ENCODE measurements around the gene SPATA31D1.

Gene SPATA31D1

DNA sequence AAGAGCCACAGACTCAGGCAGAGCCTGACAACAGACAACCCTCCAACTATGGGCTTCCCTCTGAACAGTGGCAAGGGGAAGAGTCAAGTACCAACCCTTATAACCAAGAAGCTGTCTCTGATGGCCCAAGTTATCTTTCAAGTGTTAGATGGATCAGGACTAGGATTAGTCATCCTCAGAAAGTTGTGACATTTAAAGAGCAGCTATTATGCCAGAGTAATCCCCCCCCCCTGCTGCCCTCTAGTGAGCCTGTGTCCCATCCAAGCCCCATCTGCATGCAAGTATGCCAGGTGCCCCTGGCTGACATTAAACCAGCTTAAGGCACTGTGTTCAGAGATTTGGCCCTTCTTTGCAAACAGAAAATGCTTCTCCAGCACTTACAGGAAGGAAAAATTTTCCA lies 16.8 kb upstream of the SPATA31D1 start:
- Histone ChIP-seq H3K18ac (ENCODE audit: low read length) (no peak overlapping the region), H2AK5ac (ENCODE audit: low read length) (no peak overlapping the region), H2BK12ac (ENCODE audit: low read length) (no peak overlapping the region), H4K91ac (ENCODE audit: low read depth, low read length) (no peak overlapping the region), H3K79me2 (ENCODE audit: control insufficient read depth, insufficient read depth, low read length, poor library complexity) (no peaks in the 10 kb centered on the region), H3K27ac (ENCODE audit: low read depth, low read length) (no peak overlapping the region), H2BK120ac (ENCODE audit: insufficient read depth, low read length, poor library complexity) (no peak overlapping the region), H2BK5ac (ENCODE audit: low read depth, low read length, poor library complexity) (no peak overlapping the region), H3K36me3 (ENCODE audit: control insufficient read depth in 1 of 2, insufficient read depth in 2 of 2, low read length in 2 of 2) (no peaks in the 10 kb centered on the region), H3K9ac (ENCODE audit: low read length) (no peak overlapping the region), H3K4ac (ENCODE audit: low read depth, low read length) (no peak overlapping the region), H3K23ac (ENCODE audit: low read length) (no peak overlapping the region), H3K79me1 (ENCODE audit: low read length) (no peaks in the 10 kb centered on the region), H3K4me2 (ENCODE audit: low read length) (no peak overlapping the region), H2AFZ (ENCODE audit: insufficient read depth, low read length, poor library complexity) (no peak overlapping the region), H3K4me1 (ENCODE audit: control insufficient read depth in 1 of 2, insufficient read depth in 2 of 2, low read length in 2 of 2) (no peaks in the 10 kb centered on the region), H3K9me3 (ENCODE audit: insufficient read depth, low read depth, low read length) (peaks cover 2% of the 10 kb centered on the region), H4K8ac (ENCODE audit: low read depth, low read length) (no peak overlapping the region), H3K4me3 (ENCODE audit: low read depth, low read length) (no peak overlapping the region), H3K27me3 (ENCODE audit: insufficient read depth, low read length) (no peaks in the 10 kb centered on the region), H3K14ac (ENCODE audit: low read length) (no peak overlapping the region), H4K12ac (ENCODE audit: low read depth, low read length) (no peak overlapping the region)
- DNase-seq: no peak

DNA sequence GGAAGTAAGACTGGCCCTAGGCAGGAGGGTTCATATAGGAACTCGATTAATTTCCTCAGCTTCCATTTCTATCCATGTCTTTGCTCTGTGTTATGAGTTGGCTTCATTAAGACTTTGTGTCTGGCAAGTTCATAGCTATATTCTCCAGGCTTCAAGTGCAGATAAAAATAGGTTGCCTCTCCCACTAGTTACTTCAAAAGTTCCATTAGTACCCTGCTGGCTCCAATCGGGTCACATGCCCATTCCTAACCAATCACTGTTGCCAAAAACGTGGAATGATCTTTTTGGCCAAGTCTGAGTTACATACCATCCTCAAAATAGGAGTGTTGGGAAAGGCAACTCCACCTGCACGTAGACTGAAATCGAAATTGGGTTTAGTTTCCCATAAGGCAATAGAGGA lies 13.8 kb upstream of the SPATA31D1 start:
- H2BK5ac ChIP-seq (ENCODE audit: low read depth, low read length, poor library complexity): no peak overlapping the region
- no peak overlapping the region for H4K8ac ChIP-seq (ENCODE audit: low read depth, low read length)
- H3K4me3 ChIP-seq (ENCODE audit: low read depth, low read length): no peak overlapping the region
- H3K27me3 ChIP-seq (ENCODE audit: insufficient read depth, low read length): no peaks in the 10 kb centered on the region
- H2AFZ ChIP-seq (ENCODE audit: insufficient read depth, low read length, poor library complexity): no peak overlapping the region
- H3K9ac ChIP-seq (ENCODE audit: low read length): no peak overlapping the region
- H3K79me2 ChIP-seq (ENCODE audit: control insufficient read depth, insufficient read depth, low read length, poor library complexity): no peaks in the 10 kb centered on the region
- no peak overlapping the region for H3K18ac ChIP-seq (ENCODE audit: low read length)
- no peaks in the 10 kb centered on the region for H3K36me3 ChIP-seq (ENCODE audit: control insufficient read depth in 1 of 2, insufficient read depth in 2 of 2, low read length in 2 of 2)
- no peak overlapping the region for H3K27ac ChIP-seq (ENCODE audit: low read depth, low read length)
- H3K79me1 ChIP-seq (ENCODE audit: low read length): no peaks in the 10 kb centered on the region
- H3K4ac ChIP-seq (ENCODE audit: low read depth, low read length): no peak overlapping the region
- no peak overlapping the region for H3K23ac ChIP-seq (ENCODE audit: low read length)
- no peak overlapping the region for H2AK5ac ChIP-seq (ENCODE audit: low read length)
- H4K91ac ChIP-seq (ENCODE audit: low read depth, low read length): no peak overlapping the region
- H3K4me1 ChIP-seq (ENCODE audit: control insufficient read depth in 1 of 2, insufficient read depth in 2 of 2, low read length in 2 of 2): no peaks in the 10 kb centered on the region
- no peak overlapping the region for H4K12ac ChIP-seq (ENCODE audit: low read depth, low read length)
- H3K9me3 ChIP-seq (ENCODE audit: insufficient read depth, low read depth, low read length): peaks cover 2% of the 10 kb centered on the region
- WGBS (ENCODE audit: extremely low coverage, insufficient coverage, insufficient read length): no CpG with 5 or more reads among the region's 5 CpGs
- H2BK120ac ChIP-seq (ENCODE audit: insufficient read depth, low read length, poor library complexity): no peak overlapping the region
- H3K4me2 ChIP-seq (ENCODE audit: low read length): no peak overlapping the region
- DNase-seq: no peak
- no peak overlapping the region for H3K14ac ChIP-seq (ENCODE audit: low read length)
- no peak overlapping the region for H2BK12ac ChIP-seq (ENCODE audit: low read length)

DNA sequence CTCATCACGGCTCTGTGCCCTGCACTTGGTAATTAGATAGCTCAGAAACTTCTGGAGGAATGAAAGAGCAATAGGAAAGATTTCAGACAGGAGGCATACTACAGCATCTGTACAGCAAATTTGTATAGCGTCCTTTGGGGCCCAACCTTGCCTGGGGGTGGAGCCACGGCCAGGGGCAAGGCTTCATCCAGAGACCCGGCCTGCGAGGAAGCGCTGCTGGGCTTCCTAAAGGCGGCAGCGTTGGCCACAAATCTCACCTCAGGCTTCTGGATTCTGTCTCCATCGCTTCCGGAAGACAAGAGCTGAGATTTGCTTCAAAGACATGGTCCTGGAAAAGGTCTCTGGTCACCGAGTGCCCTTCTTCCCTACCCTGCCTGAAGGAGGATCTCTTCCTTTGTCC lies 12.2 kb upstream of the SPATA31D1 start:
- Histone ChIP-seq H3K18ac (ENCODE audit: low read length) (no peak overlapping the region), H3K23ac (ENCODE audit: low read length) (no peak overlapping the region), H2BK120ac (ENCODE audit: insufficient read depth, low read length, poor library complexity) (no peak overlapping the region), H2BK5ac (ENCODE audit: low read depth, low read length, poor library complexity) (no peak overlapping the region), H3K27me3 (ENCODE audit: insufficient read depth, low read length) (no peaks in the 10 kb centered on the region), H2AFZ (ENCODE audit: insufficient read depth, low read length, poor library complexity) (no peak overlapping the region), H3K36me3 (ENCODE audit: control insufficient read depth in 1 of 2, insufficient read depth in 2 of 2, low read length in 2 of 2) (no peaks in the 10 kb centered on the region), H4K91ac (ENCODE audit: low read depth, low read length) (no peak overlapping the region), H3K27ac (ENCODE audit: low read depth, low read length) (no peak overlapping the region), H3K9ac (ENCODE audit: low read length) (no peak overlapping the region), H2BK12ac (ENCODE audit: low read length) (no peak overlapping the region), H3K4ac (ENCODE audit: low read depth, low read length) (no peak overlapping the region), H4K8ac (ENCODE audit: low read depth, low read length) (no peak overlapping the region), H2AK5ac (ENCODE audit: low read length) (no peak overlapping the region), H3K14ac (ENCODE audit: low read length) (no peak overlapping the region), H3K79me2 (ENCODE audit: control insufficient read depth, insufficient read depth, low read length, poor library complexity) (no peaks in the 10 kb centered on the region), H4K12ac (ENCODE audit: low read depth, low read length) (no peak overlapping the region), H3K4me2 (ENCODE audit: low read length) (no peak overlapping the region), H3K4me3 (ENCODE audit: low read depth, low read length) (no peak overlapping the region), H3K9me3 (ENCODE audit: insufficient read depth, low read depth, low read length) (peaks cover 2% of the 10 kb centered on the region), H3K79me1 (ENCODE audit: low read length) (no peaks in the 10 kb centered on the region), H3K4me1 (ENCODE audit: control insufficient read depth in 1 of 2, insufficient read depth in 2 of 2, low read length in 2 of 2) (no peaks in the 10 kb centered on the region)
- no CpG with 5 or more reads among the region's 11 CpGs for WGBS (ENCODE audit: extremely low coverage, insufficient coverage, insufficient read length)
- no peak for DNase-seq

DNA sequence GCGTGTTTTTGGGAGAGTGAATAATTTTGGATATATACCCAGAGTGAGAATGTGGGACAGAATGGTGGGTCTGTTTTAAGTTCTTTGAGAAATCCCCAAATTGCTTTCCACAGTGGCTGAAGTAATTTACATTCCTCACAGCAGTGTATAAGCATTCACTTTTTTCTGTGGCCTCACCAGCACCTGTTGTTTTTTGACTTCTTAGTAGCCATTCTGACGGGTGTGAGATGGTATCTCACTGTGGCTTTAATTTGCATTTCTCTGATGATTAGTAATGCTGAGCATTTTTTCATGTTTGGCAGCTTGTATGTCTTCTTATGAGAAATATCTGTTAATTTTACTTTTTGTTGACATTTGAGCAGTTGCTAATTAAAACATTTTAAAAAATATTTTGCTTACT lies 9.4 kb upstream of the SPATA31D1 start:
- Histone ChIP-seq H3K9me3 (ENCODE audit: insufficient read depth, low read depth, low read length) (no peaks in the 10 kb centered on the region), H4K12ac (ENCODE audit: low read depth, low read length) (no peak overlapping the region), H3K4me3 (ENCODE audit: low read depth, low read length) (no peak overlapping the region), H2BK12ac (ENCODE audit: low read length) (no peak overlapping the region), H3K14ac (ENCODE audit: low read length) (no peak overlapping the region), H3K23ac (ENCODE audit: low read length) (no peak overlapping the region), H3K4me2 (ENCODE audit: low read length) (no peak overlapping the region), H3K79me1 (ENCODE audit: low read length) (no peaks in the 10 kb centered on the region), H4K8ac (ENCODE audit: low read depth, low read length) (no peak overlapping the region), H3K9ac (ENCODE audit: low read length) (no peak overlapping the region), H3K79me2 (ENCODE audit: control insufficient read depth, insufficient read depth, low read length, poor library complexity) (no peaks in the 10 kb centered on the region), H3K4me1 (ENCODE audit: control insufficient read depth in 1 of 2, insufficient read depth in 2 of 2, low read length in 2 of 2) (no peaks in the 10 kb centered on the region), H3K27me3 (ENCODE audit: insufficient read depth, low read length) (no peaks in the 10 kb centered on the region), H2AFZ (ENCODE audit: insufficient read depth, low read length, poor library complexity) (no peak overlapping the region), H3K27ac (ENCODE audit: low read depth, low read length) (no peak overlapping the region), H2AK5ac (ENCODE audit: low read length) (no peak overlapping the region), H3K36me3 (ENCODE audit: control insufficient read depth in 1 of 2, insufficient read depth in 2 of 2, low read length in 2 of 2) (no peaks in the 10 kb centered on the region), H2BK120ac (ENCODE audit: insufficient read depth, low read length, poor library complexity) (no peak overlapping the region), H3K4ac (ENCODE audit: low read depth, low read length) (no peak overlapping the region), H4K91ac (ENCODE audit: low read depth, low read length) (no peak overlapping the region), H2BK5ac (ENCODE audit: low read depth, low read length, poor library complexity) (no peak overlapping the region), H3K18ac (ENCODE audit: low read length) (no peak overlapping the region)
- DNase-seq: no peak
- no CpG with 5 or more reads among the region's 2 CpGs for WGBS (ENCODE audit: extremely low coverage, insufficient coverage, insufficient read length)

DNA sequence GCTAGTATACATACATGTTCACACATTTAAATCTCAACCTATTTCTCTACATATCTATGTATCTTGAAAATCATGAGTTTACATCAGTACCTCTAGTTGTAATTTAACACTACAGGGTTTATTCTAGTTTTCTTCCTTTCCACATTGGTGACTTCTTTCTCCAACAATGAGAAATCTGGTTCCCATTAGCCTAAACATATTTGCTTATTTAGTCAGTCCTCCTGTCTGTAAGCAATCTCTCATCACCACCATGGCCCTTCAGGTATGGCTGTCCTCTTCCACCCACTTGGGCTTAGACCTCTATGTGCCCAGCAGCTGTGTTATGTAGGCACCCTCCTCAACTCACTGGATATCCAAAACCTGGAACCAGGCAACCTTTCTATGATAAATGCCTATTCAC lies 8.0 kb upstream of the SPATA31D1 start:
- Histone ChIP-seq H3K18ac (ENCODE audit: low read length) (no peak overlapping the region), H4K8ac (ENCODE audit: low read depth, low read length) (no peak overlapping the region), H2BK5ac (ENCODE audit: low read depth, low read length, poor library complexity) (no peak overlapping the region), H3K23ac (ENCODE audit: low read length) (no peak overlapping the region), H3K4me1 (ENCODE audit: control insufficient read depth in 1 of 2, insufficient read depth in 2 of 2, low read length in 2 of 2) (no peaks in the 10 kb centered on the region), H3K27me3 (ENCODE audit: insufficient read depth, low read length) (no peaks in the 10 kb centered on the region), H3K9me3 (ENCODE audit: insufficient read depth, low read depth, low read length) (no peaks in the 10 kb centered on the region), H3K36me3 (ENCODE audit: control insufficient read depth in 1 of 2, insufficient read depth in 2 of 2, low read length in 2 of 2) (no peaks in the 10 kb centered on the region), H3K79me1 (ENCODE audit: low read length) (no peaks in the 10 kb centered on the region), H3K14ac (ENCODE audit: low read length) (no peak overlapping the region), H3K79me2 (ENCODE audit: control insufficient read depth, insufficient read depth, low read length, poor library complexity) (no peaks in the 10 kb centered on the region), H3K4ac (ENCODE audit: low read depth, low read length) (no peak overlapping the region), H2AK5ac (ENCODE audit: low read length) (no peak overlapping the region), H2AFZ (ENCODE audit: insufficient read depth, low read length, poor library complexity) (no peak overlapping the region), H2BK120ac (ENCODE audit: insufficient read depth, low read length, poor library complexity) (no peak overlapping the region), H4K12ac (ENCODE audit: low read depth, low read length) (no peak overlapping the region), H3K4me2 (ENCODE audit: low read length) (no peak overlapping the region), H2BK12ac (ENCODE audit: low read length) (no peak overlapping the region), H3K27ac (ENCODE audit: low read depth, low read length) (no peak overlapping the region), H3K9ac (ENCODE audit: low read length) (no peak overlapping the region), H3K4me3 (ENCODE audit: low read depth, low read length) (no peak overlapping the region), H4K91ac (ENCODE audit: low read depth, low read length) (no peak overlapping the region)
- DNase-seq: no peak

Measured in trophoblast cell (in vitro differentiated cells and primary cell).